HG03139 (cell line): Measurements from ENCODE around the gene VPS26B.
"Not testable (repeated sequence)": the region's sequence is repeated elsewhere in the genome, so short reads cannot be mapped to it uniquely, and the experiment has no call there.

Experiments used
- ATAC-seq: cut with Tn5 transposase; IDR thresholded peaks from one replicate; pipeline ENCODE4 v1.9.1; 2021; ENCODE audit not compliant: unreplicated experiment

VPS26B gene

GRCh38 chr11:134223836-134224709, at the start of gene VPS26B, which contains the start of gene NCAPD3:
Gene VPS26B, plus strand, starts transcription at chr11:134224671. Its CDS starts 452 bp downstream, at chr11:134225123.
Gene NCAPD3, minus strand, starts transcription at chr11:134223967. Its CDS starts 41 bp downstream, at chr11:134223926.
- ATAC-seq = peak; percentile 76

DNA sequence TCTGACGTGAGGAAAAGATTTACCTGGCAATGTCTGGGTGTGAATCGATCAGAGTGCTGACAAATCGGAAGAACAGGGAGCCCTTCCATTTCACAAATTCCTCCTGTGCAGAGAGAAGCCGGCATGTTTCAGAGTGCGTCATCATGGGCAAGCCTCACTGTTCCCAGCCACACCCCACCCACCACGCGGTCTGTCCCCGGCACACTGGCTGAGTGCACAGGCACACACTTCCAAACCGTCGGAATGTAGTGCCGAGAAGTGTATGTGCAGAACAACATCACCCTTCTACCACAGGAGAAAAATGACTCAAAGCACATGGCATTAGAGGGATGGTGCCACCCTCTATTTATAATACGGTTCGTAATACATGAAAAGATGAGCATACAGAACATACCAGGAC, 48.2 kb upstream of the VPS26B start:
- no peak for ATAC-seq

GRCh38 chr11:134178032-134178674, 46.3 kb upstream of the VPS26B start:
- no peak for ATAC-seq

- ATAC-seq = no peak
These were observed 42.8 kb upstream of the VPS26B start for GRCh38 chr11:134181707-134182106.

- ATAC-seq = not testable (repeated sequence)
These were observed 36.4 kb upstream of the VPS26B start for GRCh38 chr11:134188092-134188491.

DNA sequence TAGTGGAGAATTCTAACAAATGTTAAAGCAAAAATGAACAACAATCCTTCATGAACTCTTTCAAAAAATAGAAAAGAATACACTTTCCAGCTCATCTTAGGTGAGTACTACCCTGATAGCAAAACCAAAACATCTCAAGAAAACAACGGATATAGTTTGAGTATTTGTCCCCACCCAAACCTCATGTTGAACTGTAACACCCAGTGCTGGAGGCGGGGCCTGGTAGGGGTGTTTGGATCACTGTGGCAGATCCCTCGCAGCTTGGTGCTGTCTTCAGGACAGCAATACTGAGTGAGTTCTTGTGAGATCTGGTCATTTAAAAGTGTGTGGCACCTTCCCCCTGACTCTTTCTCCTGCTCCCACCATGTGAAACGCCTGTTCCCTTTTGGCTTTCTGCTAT, 27.7 kb upstream of the VPS26B start:
- no peak for ATAC-seq

GRCh38 chr11:134199531-134199930, 24.9 kb upstream of the VPS26B start:
- no peak for ATAC-seq

GRCh38 chr11:134200688-134201087, 23.8 kb upstream of the VPS26B start:
- ATAC-seq = no peak

DNA sequence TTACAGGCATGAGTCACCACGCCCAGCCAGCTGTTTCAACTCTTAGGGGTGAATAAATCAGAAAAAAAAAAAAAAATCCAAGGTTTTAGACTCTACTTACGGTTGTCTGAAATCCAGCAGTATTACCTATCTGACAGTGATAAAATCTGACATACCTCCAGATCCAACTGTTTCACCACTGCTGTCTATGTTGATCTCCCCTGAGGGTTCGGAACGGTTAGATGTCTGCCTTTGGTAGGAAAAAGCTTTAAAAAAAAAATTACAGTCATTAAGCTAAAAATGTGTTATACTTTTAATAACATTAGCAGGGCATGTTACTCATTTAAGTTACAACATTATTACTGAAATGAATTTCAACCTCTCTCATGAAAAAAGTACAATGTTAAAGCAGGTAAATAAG, 21.8 kb upstream of the VPS26B start:
- ATAC-seq = no peak

DNA sequence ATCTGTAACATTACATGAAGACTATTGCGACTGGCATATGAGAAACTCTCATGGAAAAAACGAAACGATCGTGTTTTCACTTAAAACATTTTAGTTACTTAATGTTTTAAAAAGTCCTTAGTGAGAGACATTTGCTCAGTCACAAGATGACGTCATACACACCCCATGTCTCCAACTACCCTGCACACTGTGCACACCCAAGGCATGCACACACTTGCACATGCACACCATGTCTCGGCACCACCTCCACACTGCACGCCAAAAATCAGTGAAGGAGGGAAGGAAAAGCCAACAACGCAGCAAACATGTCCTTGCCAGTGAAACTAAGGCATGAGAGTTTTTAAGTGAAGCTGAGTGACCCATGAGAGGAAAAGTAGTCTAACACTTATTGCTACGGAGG, 18.7 kb upstream of the VPS26B start:
- no peak for ATAC-seq

GRCh38 chr11:134206185-134206584, 18.3 kb upstream of the VPS26B start:
- ATAC-seq = no peak

GRCh38 chr11:134207538-134208239, 16.8 kb upstream of the VPS26B start:
- ATAC-seq = no peak

GRCh38 chr11:134215836-134216235, 8.6 kb upstream of the VPS26B start:
- ATAC-seq = no peak

DNA sequence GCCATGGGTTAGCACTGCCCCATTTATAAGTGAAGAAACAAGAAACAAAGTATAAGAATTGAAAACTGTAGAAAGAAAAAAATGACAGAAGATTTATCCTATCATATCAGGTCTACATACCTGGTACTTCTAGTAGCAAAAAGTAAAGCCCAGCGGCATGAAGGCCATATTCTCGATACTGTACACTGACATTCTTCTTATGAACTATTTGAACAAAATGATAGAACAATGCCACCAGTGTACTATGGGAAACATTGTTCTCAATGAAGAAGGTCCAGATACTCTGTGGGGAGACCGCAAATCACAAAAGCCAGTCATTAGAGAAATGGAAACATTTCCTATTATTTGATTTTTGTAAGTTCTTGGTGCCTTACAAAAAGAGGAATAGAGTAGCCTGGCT, 7.7 kb upstream of the VPS26B start:
- no peak for ATAC-seq

DNA sequence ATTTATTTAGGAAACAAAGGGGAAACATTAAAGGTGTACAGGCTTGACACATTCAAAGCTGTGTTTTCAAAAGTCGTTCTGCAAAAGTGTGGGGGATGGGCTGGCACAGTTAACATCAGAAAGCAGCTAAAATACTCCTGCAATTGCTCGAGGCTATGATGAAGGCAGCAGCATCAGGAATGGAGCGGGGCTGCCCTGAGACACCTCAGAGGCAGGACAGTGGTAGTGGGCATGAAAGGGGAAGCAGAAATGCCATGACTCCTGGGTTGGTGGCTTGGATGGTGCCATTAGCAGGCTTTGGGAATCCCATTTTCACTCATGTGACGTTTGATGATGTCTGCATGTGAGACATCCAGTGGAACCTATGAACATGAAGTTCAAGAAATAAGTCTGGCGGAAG, 1.4 kb upstream of the VPS26B start:
- ATAC-seq = no peak

DNA sequence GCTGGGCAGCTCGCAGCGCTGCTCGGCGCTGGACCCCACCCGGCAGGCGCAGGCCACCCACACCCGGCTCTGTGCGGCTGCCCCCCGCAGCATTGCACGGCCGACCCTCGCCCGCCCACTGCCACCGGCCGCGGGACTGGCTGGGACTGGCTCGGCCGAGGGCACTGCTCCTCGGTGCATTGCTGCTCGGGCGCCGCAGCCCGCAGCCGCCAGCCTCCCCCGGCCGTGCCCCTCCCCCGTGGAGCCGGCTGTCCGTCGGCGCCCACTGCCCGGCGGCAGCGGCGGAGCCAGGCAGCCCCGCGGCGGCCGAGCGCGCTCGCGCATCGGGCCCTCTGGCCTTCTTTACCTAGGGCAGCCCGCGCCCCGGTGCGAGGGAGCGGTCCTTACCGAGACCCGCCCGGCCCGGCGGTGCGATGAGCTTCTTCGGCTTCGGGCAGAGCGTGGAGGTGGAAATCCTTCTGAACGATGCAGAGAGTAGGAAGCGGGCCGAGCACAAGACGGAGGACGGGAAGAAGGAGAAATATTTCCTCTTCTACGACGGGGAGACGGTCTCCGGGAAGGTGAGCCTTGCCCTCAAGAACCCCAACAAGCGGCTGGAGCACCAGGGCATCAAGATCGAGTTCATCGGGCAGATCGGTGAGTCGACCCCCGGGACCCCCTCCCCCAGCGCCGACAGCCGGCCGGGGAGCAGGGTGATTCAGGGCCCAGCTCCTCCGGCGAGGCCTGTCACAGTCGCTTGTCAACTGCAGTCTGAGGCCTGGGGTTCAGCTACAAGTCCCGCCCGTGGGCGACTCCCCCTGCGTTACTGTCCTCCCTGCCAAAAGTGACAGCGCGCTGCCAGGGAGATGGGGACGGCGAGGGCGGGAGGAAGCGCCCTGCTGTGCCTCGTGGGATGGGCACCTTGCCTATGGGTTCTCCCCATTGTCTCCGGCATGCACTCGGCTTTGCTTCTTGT, 516 bp downstream of the VPS26B start:
- ATAC-seq = peak; percentile 18

- no peak for ATAC-seq
These were observed 2.4 kb downstream of the VPS26B start for GRCh38 chr11:134226806-134227325.

GRCh38 chr11:134228625-134229024, 4.2 kb downstream of the VPS26B start:
- ATAC-seq = peak; percentile 54

DNA sequence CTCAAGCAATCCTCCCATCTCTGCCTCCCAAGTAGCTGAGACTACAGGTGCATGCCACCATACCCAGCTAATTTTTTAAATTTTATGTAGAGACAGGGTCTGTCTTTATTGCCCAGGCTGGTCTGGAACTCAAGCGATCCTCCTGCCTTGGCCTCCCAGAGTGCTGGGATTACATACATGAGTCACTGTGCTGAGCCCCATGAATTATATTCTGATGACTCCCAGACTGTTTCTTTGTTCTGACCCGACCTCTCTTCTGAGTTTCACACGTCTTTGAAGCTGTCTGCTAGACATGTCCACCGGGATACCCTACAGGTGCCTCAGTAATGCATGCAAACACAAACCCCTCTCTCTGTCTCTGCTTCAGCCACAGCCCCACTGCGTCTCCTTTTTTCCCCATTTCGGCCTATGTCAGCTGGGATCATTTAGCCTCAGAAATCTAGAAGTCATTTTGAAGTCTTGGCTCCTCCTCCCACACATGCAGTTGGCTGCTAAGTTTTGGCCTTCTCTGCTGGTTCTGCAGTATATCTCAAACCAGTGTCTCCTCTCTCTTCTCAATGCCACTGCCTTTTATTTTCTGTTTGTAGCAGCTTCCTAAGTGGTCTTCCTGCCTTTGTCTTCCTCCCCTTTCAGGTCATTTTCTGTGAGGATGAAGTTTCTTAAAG, 4.8 kb downstream of the VPS26B start:
- ATAC-seq = no peak

DNA sequence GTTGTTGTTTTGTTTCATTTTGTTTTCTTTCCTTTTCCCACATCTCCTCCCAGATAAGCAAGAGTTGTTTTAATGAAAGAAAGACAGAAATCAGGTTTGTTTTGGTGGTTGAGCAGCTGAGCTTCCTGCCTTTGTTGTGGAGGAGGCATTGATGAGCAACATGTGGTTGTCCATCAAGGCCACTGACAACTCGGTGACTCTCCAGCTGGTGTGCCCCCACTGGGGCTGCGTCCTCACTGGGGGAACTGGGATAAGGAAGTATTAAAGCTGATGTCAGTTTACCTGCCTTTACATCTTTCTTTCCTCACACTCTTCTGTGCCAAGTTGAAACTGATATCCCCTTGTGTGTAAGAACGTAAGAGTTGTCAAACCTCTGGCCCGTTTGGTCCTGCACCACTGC, 5.9 kb downstream of the VPS26B start:
- ATAC-seq = no peak
